Nephron progenitor cell (in vitro differentiated cells): ENCODE measurements around the gene NANOG.
"Not testable (repeated sequence)": the region's sequence is repeated elsewhere in the genome, so short reads cannot be mapped to it uniquely, and the experiment has no call there.

ENCODE experiments used
- DNase-seq: peaks from one replicate; pipeline ENCODE4 v3.0.0; 2021
- H3K27ac Mint-ChIP-seq: 2 replicates; pipeline ENCODE4 v1.8.0; 2021; ENCODE audit warnings: mild to moderate bottlenecking, moderate library complexity, mixed read lengths
- H3K27me3 Mint-ChIP-seq: 2 replicates; pipeline ENCODE4 v1.8.0; 2021; ENCODE audit warnings: mild to moderate bottlenecking, low read depth, mixed read lengths; ENCODE audit not compliant: poor library complexity
- H3K36me3 Mint-ChIP-seq: 2 replicates; pipeline ENCODE4 v1.8.0; 2021; ENCODE audit warnings: low read depth, mixed read lengths
- H3K4me1 Mint-ChIP-seq: 2 replicates; pipeline ENCODE4 v1.8.0; 2021; ENCODE audit warnings: mixed read lengths
- H3K4me3 Mint-ChIP-seq: 2 replicates; pipeline ENCODE4 v1.8.0; 2021; ENCODE audit warnings: mild to moderate bottlenecking, moderate library complexity, mixed read lengths
- H3K9me3 Mint-ChIP-seq: 2 replicates; pipeline ENCODE4 v1.8.0; 2021; ENCODE audit warnings: mild to moderate bottlenecking, moderate library complexity, mixed read lengths
- CTCF ChIP-seq: fragments of 200-600 bp; sonication (generic); IDR thresholded peaks from 2 replicates; pipeline ENCODE4 v1.5.0; 2021; ENCODE audit warnings: antibody characterized with exemption

NANOG gene

GRCh38 chr12:7801460-7801859, 12.3 kb downstream of the NANOG start:
- H3K27ac Mint-ChIP-seq, result no peak overlapping the region
- H3K9me3 Mint-ChIP-seq, result no peaks in the 10 kb centered on the region
- no peaks in the 10 kb centered on the region for H3K27me3 Mint-ChIP-seq
- peaks cover 23% of the 10 kb centered on the region for H3K4me1 Mint-ChIP-seq
- no peak for DNase-seq
- H3K4me3 Mint-ChIP-seq, result no peak overlapping the region
- TF ChIP-seq CTCF, result no peak
- no peaks in the 10 kb centered on the region for H3K36me3 Mint-ChIP-seq

- H3K9me3 Mint-ChIP-seq, DNase-seq, H3K4me1 Mint-ChIP-seq: not testable (repeated sequence)
These were observed 17.1 kb downstream of the NANOG start for GRCh38 chr12:7806319-7806718.

GRCh38 chr12:7806863-7807487, 17.8 kb downstream of the NANOG start:
- DNase-seq, result peak; percentile 82
- TF ChIP-seq CTCF, result peak; percentile 98
- H3K9me3 Mint-ChIP-seq, result no peaks in the 10 kb centered on the region
- H3K27ac Mint-ChIP-seq, result no peak overlapping the region
- H3K4me3 Mint-ChIP-seq, result no peak overlapping the region
- no peaks in the 10 kb centered on the region for H3K27me3 Mint-ChIP-seq
- no peaks in the 10 kb centered on the region for H3K36me3 Mint-ChIP-seq
- H3K4me1 Mint-ChIP-seq, result peaks cover 7% of the 10 kb centered on the region

More at GRCh38 chr12:7806319-7806718, 17.1 kb downstream of the NANOG start:
- H3K36me3 Mint-ChIP-seq, H3K27ac Mint-ChIP-seq, H3K27me3 Mint-ChIP-seq, H3K4me3 Mint-ChIP-seq: not testable (repeated sequence)

- not testable (repeated sequence) for H3K4me1 Mint-ChIP-seq, H3K27me3 Mint-ChIP-seq, H3K36me3 Mint-ChIP-seq, DNase-seq, H3K27ac Mint-ChIP-seq, H3K4me3 Mint-ChIP-seq, H3K9me3 Mint-ChIP-seq
These were observed 36.6 kb downstream of the NANOG start for GRCh38 chr12:7825754-7826153.

- DNase-seq, H3K36me3 Mint-ChIP-seq, H3K9me3 Mint-ChIP-seq, H3K4me1 Mint-ChIP-seq, H3K27me3 Mint-ChIP-seq, H3K27ac Mint-ChIP-seq, H3K4me3 Mint-ChIP-seq: not testable (repeated sequence)
These were observed 40.5 kb downstream of the NANOG start for GRCh38 chr12:7829737-7830136.

- TF ChIP-seq CTCF, result peak; percentile 38
- Mint-ChIP-seq H3K36me3 (no peaks in the 10 kb centered on the region), H3K4me1 (peaks cover 15% of the 10 kb centered on the region), H3K27ac (no peak overlapping the region), H3K4me3 (no peak overlapping the region), H3K9me3 (no peaks in the 10 kb centered on the region), H3K27me3 (no peaks in the 10 kb centered on the region)
- peak; percentile 21 for DNase-seq
These were observed 43.0 kb downstream of the NANOG start for GRCh38 chr12:7832059-7832696.

GRCh38 chr12:7833201-7833600, 44.0 kb downstream of the NANOG start:
- not testable (repeated sequence) for DNase-seq, H3K27ac Mint-ChIP-seq, H3K36me3 Mint-ChIP-seq, H3K27me3 Mint-ChIP-seq, H3K4me3 Mint-ChIP-seq, H3K9me3 Mint-ChIP-seq
- H3K4me1 Mint-ChIP-seq, result peaks cover 15% of the 10 kb centered on the region

- Mint-ChIP-seq H3K36me3 (no peaks in the 10 kb centered on the region), H3K27ac (no peak overlapping the region), H3K4me1 (peaks cover 15% of the 10 kb centered on the region), H3K27me3 (no peaks in the 10 kb centered on the region), H3K9me3 (no peaks in the 10 kb centered on the region), H3K4me3 (no peak overlapping the region)
- no peak for DNase-seq
- no peak for TF ChIP-seq CTCF
These were observed 44.6 kb downstream of the NANOG start for GRCh38 chr12:7833831-7834230.
